GM21825 (cell line): ENCODE results near the gene ZNF23.

Experiments
- ATAC-seq: cut with Tn5 transposase; IDR thresholded peaks from one replicate; pipeline ENCODE4 v1.9.1; 2021; ENCODE audit warnings: mild to moderate bottlenecking, moderate library complexity; ENCODE audit not compliant: unreplicated experiment

The ZNF23 gene

GRCh38 chr16:71428385-71428784, 33.7 kb downstream of the ZNF23 start:
- ATAC-seq, result no peak

- ATAC-seq, result no peak
Measured at GRCh38 chr16:71426880-71427615, 35.0 kb downstream of the ZNF23 start.

DNA sequence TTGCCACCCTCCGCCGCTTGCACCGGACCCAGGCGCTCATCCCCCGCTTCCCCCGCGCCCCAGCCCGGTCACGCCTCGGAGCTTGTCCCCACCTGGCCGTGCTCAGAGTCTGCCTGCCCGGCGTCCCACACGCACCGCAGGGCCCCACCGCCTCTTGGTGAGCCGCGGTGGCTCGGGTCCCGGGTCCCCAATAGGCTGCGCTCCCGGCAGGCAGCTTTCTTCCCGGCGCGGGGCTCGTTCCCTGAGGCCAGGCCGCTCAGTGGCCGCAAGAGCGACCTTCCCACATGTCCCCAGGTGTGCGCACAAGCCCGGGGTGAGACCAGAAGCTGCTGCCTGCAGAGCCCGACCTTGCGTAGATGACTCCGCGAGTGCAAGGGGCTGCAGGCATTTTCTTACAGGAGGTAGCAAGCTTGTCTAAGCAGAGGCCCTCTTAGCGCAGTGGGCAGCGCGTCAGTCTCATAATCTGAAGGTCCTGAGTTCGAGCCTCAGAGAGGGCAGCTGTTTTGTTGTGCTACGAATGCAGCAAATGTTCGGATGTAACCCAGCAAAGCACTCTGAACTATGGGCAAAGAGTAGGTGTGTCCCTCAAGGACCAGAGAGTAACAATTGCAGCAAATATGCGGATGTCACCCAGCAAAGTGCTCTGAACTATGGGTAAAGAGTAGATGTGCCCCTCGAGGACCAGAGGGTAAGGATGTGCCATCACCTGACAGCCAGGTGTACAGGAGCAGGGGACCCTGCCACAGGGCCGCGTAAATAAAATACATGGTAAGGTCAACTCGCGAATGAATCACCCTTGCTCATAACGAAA, 35.8 kb downstream of the ZNF23 start:
- no peak for ATAC-seq

DNA sequence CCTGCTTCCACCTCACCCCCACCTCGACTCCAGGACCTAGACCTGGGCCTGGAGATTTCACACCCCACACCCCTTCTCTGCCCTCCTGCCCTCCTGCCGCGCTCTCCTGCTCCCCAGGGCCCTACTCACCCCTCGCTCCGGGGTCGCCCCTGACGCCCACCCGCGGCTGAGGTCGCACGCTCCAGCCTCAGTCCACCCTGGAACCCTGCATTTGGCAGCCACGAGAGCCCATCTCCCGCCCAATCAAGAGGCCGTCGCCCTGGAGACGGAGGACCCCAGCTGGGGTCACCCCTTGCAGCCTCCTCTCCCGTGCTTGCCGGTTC, 36.3 kb downstream of the ZNF23 start:
- ATAC-seq, result no peak

- no peak for ATAC-seq
Measured at GRCh38 chr16:71424626-71425025, 37.4 kb downstream of the ZNF23 start.

- no peak for ATAC-seq
Measured at GRCh38 chr16:71423865-71424264, 38.2 kb downstream of the ZNF23 start.

GRCh38 chr16:71423016-71423415, 39.0 kb downstream of the ZNF23 start:
- no peak for ATAC-seq

DNA sequence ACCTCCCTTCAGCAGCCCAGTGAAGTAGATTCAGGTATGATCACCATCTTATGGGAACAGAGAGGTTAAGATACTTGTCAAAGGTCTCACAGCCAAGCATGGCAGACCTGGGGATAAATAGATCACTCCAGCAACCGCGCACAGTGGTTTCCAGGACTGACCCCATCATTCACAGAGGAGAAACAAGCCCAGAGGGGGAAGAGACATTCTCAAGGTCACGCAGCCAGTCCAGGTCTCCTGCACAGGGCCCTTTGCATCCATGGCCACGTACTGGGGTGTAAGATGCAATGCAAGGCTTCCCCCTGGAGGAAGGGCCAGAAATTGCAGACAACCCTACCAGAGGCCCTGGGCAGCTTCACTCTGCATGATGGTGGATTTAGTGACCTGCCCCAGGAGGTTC, 40.1 kb downstream of the ZNF23 start:
- no peak for ATAC-seq

DNA sequence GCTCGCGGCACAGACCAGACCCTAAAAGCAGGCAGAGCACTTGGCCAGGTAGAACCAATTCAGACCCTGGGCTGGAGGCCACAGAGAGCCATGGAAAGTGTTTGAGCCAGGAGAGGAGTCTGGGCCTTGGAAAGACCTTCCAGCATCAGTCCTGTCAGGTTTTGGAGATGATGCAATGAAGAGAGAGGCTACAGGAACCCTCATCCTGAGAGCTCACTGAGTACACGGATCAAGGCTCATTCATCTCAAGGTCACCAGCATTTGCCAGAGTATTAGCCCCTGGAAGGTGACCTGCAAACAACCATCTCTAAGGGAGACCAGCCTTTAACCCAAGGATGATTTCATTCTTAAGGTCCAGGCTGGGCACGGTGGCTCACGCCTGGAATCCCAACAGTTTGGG, 48.0 kb downstream of the ZNF23 start:
- ATAC-seq, result no peak

- ATAC-seq, result no peak
Measured at GRCh38 chr16:71413341-71413740, 48.7 kb downstream of the ZNF23 start.

DNA sequence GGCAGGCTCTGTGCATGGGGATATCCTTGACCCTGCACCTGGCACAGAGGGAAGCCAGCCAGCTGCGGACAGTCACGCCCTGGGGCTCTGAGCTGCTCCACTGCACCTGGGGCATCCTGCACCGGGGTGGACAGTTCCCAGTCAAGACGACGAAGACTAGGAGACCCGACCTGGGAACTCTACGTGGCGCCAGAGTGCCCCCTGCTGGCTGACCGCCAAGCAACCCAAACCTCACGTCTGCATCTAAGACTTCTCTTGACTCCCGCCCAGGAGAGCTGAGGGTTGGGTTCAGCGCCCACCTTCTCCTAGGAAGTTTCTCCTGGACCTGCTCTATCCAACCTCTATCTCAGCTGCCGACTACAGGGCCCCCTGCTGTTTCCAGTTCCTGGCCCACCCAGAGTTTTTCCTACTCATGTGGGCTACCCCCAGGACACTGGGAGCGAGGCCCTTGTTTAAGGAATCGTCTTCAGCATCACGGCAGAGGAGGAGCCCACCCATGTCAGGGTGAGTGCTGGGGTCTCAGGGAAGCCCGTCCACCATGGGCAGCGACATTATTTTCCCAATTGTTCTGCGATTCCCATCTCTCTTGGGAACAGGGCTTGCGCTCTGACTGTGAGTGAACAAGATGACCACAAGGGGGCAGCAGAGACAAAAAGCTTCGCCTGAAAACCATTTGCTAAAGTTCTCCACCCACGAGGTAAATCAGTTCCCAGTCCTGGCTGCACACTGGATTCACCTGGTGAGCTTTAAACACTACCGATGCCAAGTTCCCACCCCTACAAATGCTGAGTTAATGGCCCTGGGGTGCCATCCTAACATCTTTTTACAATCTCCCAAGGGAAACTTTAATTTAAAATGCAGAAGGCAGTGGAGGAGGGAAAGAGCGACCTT, 49.5 kb downstream of the ZNF23 start:
- no peak for ATAC-seq

DNA sequence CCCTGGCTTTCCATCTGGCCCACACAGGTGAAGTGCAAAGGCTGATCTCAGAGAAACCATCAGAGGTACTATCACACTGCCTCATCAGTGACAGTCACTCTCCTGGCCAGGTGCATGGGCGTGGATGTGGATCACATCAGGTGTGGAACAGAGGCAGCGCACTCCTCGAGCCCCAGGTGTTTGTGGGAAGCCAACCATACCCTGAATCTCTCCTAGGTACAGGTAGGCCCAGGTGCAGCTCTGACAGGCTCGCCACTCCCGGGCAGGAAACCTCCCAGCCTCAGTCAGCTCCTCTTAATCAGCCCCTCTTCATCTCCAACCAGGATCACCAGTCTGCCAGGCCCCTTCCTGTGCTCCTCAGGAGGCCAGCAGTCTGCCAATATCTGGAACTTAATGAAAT, 51.9 kb downstream of the ZNF23 start:
- ATAC-seq, result no peak

- no peak for ATAC-seq
Measured at GRCh38 chr16:71409011-71409775, 52.9 kb downstream of the ZNF23 start.

DNA sequence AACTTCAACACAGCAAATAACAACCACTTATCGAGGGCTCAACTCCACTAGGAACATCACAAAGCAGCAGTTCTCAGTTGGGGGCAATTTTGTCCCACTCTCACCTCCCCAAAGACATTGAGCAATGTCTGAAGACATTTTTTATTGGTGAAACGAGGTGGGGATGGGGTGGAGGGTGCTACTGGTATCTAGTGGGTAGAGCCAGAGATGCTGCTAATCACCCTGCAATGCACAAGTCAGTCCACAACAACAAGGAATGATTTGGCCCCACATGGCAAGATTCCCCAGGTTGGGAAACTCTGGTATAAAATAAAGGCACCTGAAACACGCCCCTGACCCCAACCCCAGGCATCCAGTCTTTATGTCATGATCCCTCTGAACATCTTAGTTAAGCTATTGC, 53.5 kb downstream of the ZNF23 start:
- ATAC-seq, result no peak

DNA sequence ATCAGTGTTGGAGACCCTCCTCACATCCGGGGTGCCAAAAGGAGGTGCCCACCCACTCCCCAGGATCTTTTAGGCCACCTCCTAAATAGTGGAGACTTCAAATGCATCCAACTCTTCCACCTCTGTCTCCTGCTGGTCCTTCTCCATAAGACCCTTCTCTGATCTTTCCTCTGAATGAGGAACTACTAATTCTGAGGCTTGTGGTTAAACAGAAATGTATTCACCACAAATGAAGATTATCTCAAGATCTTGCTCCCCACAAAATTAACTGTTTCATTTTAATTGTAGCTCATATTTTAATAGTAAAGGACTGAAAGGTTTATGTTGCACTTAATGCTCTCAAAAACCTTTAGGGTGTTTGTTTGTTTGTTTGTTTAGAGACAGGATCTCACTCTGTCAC, 54.3 kb downstream of the ZNF23 start:
- no peak for ATAC-seq

GRCh38 chr16:71406724-71407123, 55.3 kb downstream of the ZNF23 start:
- ATAC-seq, result no peak

DNA sequence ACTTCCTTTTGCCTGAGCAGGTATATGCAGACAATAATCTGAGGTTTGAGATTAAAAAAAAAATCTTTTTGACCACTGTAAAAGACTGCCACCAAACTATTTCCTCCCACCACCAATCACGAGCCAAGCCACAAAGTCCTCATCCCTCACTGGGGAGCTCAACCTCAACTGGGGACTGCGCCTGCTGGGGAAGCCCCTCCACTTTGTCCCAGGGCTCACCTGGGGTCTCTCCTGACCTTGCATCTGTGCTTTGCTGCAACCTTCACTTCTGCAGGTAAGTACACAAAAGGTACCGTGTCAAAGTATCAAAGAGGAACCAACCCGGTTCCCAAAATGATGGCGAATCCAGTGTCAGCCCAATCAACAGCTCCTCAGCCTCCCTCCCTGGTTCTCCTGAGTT, 55.7 kb downstream of the ZNF23 start:
- ATAC-seq, result no peak

- no peak for ATAC-seq
Measured at GRCh38 chr16:71404364-71404763, 57.7 kb downstream of the ZNF23 start.

DNA sequence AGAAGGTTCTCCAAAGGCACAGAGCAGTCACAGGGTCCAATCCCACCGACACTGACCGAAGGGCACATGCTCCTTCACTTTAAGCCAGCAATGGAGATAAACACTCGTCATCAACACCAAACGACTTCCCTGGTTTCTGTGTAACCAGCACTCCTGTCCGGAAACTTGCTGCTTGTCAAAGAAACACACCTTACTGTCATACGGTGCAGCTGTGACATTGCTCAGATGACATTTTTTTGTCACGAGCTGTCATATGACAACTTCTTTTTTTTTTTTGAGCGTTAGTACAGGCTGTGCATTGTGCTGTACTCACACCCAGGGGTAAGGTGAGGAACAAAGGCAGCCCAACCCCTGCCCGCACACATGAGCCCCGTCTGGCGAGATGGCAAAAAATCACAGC, 59.4 kb downstream of the ZNF23 start:
- ATAC-seq, result no peak

DNA sequence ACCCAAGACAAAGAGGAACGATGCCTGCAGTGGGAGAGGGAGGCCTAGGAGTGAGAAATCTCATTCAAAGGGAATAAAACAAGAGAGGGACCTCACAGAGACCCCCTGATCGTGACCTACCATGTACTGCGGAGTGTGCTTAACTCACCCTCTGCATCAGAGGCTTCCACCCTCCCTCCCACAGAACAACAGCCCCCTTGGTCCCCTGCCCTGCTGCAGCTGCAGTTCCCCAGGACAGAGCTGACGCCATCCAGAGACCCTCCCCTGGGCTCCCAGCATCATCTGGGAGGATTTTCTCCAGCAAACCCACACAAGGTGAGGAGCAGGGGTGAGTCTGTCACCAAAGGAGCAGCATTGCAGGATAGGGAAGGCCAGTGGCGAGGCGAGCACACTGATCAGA, 60.0 kb downstream of the ZNF23 start:
- ATAC-seq, result no peak
